HG03280 (cell line): ENCODE data around the gene LMCD1.

ENCODE experiments used
- ATAC-seq: cut with Tn5 transposase; IDR thresholded peaks from one replicate; pipeline ENCODE4 v1.9.1; 2021; ENCODE audit warnings: mild to moderate bottlenecking, moderate library complexity; ENCODE audit not compliant: unreplicated experiment

Gene LMCD1

DNA sequence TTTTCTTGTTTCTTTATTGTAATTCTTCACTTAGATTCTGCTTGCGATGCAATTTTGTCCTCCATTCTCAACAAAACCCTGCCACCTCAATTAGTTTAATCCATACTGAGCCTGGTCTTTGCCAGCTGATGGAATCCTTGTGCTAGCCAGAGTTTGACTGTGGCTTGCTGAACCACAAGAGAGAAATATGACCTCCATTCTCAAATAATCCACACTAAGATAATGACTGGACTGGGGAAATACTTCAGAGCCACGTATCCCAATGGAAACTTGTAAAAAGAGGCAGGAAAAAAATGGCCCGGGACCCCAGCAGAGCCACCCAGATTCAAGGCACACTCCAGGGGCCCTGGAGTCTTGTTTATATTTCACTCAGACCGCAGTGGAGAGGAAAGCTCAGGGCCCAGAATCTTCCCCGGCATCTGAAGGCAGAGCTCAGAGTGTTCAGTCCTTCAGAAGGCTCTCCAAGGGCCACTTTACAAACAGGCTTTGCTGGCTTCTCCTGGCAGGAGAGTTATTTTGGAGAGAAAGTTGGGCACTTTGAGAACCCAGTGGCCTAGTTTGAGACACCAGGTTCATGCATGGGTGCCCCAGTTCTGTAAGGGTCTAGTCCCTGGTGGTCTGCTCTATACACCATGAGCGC is 80.3 kb downstream of the LMCD1 start:
- no peak for ATAC-seq

DNA sequence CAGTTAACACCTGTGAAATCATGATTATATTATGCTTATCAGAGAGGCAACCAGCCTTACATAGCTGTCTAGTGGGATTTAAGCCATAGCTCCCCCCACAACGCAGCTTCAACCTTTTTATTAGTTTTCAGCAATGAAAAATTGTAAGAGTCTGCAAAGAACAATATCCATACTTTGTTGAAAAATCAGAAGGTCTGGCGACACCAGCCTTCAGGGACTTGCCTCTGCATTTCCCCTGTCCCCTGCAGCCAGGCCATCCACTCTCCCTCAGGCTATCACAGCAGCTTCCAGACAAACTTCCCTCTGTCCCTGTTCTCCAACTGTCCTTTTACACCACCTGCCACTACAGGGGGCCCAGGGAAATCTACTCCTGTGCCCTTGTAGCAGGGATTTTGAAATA is 83.0 kb downstream of the LMCD1 start:
- ATAC-seq, result no peak

- no peak for ATAC-seq
These were observed 88.4 kb downstream of the LMCD1 start for GRCh38 chr3:8589880-8590556.

GRCh38 chr3:8593021-8593827 is 91.6 kb downstream of the LMCD1 start:
- ATAC-seq, result no peak

DNA sequence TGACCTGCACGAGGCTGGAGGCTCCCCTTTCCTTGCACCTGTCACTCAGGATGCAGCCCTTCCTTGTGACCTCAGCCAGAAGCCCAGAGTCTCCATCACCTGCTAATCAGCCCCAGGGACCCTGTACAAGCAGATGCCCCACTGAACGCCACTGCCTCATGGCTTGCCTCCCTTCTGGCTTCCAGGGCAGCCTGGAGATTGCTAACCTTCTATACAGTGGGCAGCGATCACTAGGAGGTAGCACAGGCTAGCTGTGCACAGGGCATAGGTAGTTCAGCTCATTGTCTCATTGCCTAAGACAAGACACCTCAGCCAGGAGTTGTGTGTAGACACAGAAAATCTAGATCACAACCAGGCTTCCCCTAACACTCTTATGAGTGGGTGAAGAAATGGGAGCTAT is 93.6 kb downstream of the LMCD1 start:
- no peak for ATAC-seq

DNA sequence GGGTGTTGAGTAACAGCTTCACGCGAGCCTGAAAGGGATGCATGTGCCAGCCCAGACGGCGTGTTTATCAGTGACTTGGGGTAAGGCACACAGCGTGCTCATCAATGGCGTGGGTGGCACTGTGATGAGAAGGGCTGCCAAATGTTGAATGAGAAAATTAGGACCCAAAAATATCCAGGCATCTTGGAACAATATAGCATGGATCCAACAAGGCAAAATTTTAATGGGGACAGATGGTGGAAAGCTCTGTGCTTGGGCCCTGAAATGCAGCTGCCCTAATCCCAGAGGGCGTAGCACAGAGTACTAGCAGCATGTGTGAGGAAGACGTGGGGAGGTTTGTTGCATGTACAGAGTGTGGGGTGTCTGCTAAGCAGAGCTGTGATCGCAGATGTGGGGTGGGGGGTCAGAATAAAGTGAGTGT is 94.1 kb downstream of the LMCD1 start:
- ATAC-seq, result no peak

DNA sequence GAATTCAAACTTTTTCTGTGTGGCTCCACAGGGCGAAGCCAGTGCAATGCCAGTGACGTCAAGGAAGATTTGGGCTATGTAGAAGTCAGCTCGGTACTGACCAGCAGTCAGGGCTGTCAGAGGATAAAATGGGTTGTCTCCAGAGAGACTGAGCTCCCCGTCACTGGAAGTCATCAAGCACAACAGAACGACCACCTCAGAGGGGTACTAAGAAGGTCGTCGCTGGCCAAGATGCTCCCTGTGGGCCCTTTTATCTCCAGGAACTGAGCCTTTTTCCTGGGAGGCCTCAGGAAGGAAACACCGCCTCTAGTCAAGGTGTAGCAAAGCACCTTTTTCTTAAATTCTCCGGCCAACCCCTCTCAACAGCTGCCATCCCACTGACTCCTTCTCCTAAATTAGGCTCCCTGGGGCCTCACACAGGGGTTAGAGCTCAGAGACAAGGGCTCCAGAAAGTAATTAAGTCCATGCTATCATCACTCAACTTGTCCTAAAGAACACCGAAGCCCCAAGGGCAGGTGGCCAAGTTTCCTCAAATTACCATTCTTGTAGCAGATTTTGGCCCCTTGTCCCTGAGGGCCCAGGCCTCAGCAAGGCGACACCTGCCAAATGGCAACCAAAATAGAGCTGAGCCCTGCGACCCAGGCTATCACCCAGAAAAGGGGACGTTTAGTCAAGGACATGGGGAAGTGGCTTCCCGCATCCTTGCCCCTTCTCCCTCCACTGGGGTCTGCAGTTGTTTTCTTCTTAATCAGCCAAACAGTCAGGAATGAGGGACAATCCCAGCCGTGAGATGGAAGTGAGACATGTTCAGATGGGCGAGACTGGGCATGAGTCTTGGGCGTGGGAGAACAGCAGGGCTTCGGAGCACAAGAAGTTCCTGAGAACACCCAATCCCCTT is 94.9 kb downstream of the LMCD1 start:
- no peak for ATAC-seq

GRCh38 chr3:8597219-8597853 is 95.7 kb downstream of the LMCD1 start:
- no peak for ATAC-seq

DNA sequence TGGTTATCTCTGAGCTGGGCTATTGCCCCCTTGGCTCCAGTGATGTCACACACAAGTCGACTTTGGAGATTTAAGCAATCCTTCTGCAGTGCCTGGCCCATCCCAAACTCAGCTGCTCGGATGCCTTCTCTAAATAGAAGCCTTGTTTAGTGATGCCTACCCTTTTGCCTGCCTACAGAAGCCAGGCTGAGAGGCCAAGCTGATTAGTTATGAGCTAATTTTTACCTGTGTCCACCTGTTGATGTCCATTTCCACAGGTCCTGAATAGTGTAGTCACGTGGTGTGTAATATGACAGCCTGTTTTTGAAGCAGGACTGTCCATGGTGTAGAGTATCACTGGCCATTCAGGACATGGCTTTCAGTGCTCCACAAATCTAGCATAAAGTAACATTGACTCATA is 97.5 kb downstream of the LMCD1 start:
- no peak for ATAC-seq

GRCh38 chr3:8600457-8600856 is 98.8 kb downstream of the LMCD1 start:
- ATAC-seq, result no peak

- no peak for ATAC-seq
These were observed 101.6 kb downstream of the LMCD1 start for GRCh38 chr3:8603115-8603710.

DNA sequence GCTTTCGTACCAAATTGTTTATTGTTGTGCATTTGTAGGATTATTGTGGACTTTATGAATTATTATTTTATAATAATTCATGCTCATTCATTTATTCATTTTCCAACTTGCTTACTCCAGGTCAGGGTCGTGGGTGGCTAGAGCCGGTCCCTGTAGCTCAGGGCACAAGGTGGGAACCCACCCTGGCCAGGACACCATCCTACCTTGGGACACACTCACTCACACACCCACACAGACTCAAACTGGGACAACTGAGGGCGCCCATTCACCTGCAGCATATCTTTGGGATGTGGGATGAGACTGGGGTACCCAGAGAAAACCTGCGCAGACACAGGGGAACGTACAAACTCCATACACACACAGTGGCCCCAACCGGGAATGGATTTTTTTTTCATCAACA is 102.4 kb downstream of the LMCD1 start:
- no peak for ATAC-seq

DNA sequence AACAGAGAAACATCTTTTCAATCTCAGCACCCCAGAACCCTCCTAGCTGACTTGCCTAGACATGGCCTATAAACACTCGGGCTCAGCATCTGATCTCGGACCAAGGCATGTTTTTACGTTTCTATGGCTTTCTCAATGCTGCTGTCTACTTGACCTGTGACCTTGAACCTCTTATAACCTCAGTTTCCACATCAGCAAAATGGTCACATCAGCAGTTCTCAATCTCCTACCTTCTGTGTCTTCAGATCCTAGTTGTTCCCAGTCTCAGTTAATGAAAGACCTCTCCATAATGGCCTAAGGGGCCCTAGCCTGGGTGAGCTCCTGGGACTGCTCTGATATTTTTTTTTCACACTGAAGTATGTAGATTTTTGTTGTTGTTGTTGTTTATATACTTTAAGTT is 103.4 kb downstream of the LMCD1 start:
- no peak for ATAC-seq

GRCh38 chr3:8606701-8607231 is 105.1 kb downstream of the LMCD1 start:
- ATAC-seq, result no peak

GRCh38 chr3:8607234-8608040 is 105.8 kb downstream of the LMCD1 start:
- no peak for ATAC-seq

DNA sequence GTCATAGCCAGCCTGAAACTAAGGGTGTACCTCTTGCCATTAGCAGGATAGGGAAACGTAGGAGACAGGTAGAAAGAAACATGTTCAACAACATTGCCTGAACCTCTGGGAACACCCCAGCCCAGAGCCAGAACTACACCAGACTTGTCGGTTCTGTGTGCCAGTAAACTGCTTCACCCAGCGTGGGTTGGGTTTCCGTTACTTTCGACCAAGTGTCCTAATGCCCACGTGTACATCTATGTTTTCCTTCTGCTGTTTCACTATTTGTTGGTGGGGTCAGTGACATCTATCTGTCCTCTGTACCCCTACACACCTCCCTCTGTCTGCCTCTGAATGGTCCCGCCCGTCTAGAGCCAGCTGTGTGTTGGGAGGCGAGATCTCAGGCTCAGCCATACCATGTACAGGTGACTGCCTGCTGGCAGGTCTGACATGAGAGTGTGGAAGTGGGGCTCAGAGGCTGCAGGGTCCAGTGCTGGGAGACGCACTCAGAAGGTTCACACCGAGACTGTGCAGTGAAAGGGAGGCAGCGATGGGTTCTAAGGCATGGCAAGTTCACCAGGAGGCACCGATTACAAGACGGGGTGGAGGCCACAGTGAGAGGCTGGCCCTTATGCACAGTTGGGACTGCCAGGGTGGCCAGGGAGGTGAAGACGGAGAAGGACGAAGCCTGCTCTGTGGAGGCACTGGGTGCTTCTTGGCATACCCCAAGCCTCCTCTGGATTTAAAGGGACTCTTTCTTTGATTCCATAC is 106.6 kb downstream of the LMCD1 start:
- no peak for ATAC-seq

GRCh38 chr3:8608791-8609467 is 107.3 kb downstream of the LMCD1 start:
- no peak for ATAC-seq

GRCh38 chr3:8610951-8611350 is 109.3 kb downstream of the LMCD1 start:
- no peak for ATAC-seq
